K562 (cell line): ENCODE results near the gene SMARCA1.

ENCODE experiments used
- EP300 ChIP-seq: IDR thresholded peaks from 2 replicates; pipeline ENCODE4 v1.6.1; 2012; ENCODE audit warnings: low read length, improper control_type of control experiment
- HNRNPK ChIP-seq: fragments of 200-400 bp; formaldehyde crosslinking; IDR thresholded peaks from one replicate; pipeline ENCODE4 v1.6.1; 2018; ENCODE audit warnings: mild to moderate bottlenecking, low read depth, low read length; ENCODE audit not compliant: poor library complexity, severe bottlenecking
- MEIS2 ChIP-seq: fragments of 450-650 bp; IDR thresholded peaks from 2 replicates; pipeline ENCODE4 v1.6.1; 2014; ENCODE audit warnings: mild to moderate bottlenecking; ENCODE audit not compliant: partially characterized antibody
- RCOR1 ChIP-seq, 2 experiments: IDR thresholded peaks; 2 replicates each; pipeline ENCODE4 v1.6.1; 2012; ENCODE audit warnings: low read depth in 2 of 2, low read length in 2 of 2, borderline replicate concordance in 1 of 2, improper control_type of control experiment in 1 of 2
- RNF2 ChIP-seq: sonication (generic); IDR thresholded peaks from 2 replicates; pipeline ENCODE4 v1.6.1; 2016
- SIN3A ChIP-seq, 2 experiments: fragments of 150-350 bp in 1 of 2; IDR thresholded peaks; 2 replicates each; pipeline ENCODE4 v1.6.1; 2011 to 2016; ENCODE audit warnings: borderline replicate concordance in 2 of 2, low read depth in 2 of 2, low read length in 2 of 2, mild to moderate bottlenecking in 2 of 2, moderate library complexity in 2 of 2; ENCODE audit not compliant: control insufficient read depth in 1 of 2
- SMARCB1 ChIP-seq: IDR thresholded peaks from 2 replicates; pipeline ENCODE4 v1.6.1; 2011; ENCODE audit warnings: improper control_type of control experiment, low read depth; ENCODE audit not compliant: insufficient read length
- SRSF9 ChIP-seq: fragments of 200-400 bp; formaldehyde crosslinking; IDR thresholded peaks from 2 replicates; pipeline ENCODE4 v1.6.1; 2017; ENCODE audit warnings: low read depth, low read length, borderline replicate concordance
- ZNF586 ChIP-seq: fragments of 450-650 bp; formaldehyde crosslinking; conservative IDR thresholded peaks from 2 replicates; pipeline ENCODE4 v1.4.0; 2020; ENCODE audit warnings: mild to moderate bottlenecking, moderate library complexity
- ZNF764 ChIP-seq: fragments of 250-450 bp; sonication (Bioruptor Pico); IDR thresholded peaks from 2 replicates; pipeline ENCODE4 v1.4.0; 2020; ENCODE audit warnings: low read depth, mild to moderate bottlenecking, moderate library complexity

- TF ChIP-seq MEIS2 (no peak), SRSF9 (no peak), SMARCB1 (no peak), RNF2 (no peak), HNRNPK (no peak), RCOR1 (IDR thresholded peaks at IDR 0.05; ENCODE audit: borderline replicate concordance in 1 of 2, low read depth in 2 of 2, low read length in 2 of 2) (no peak), ZNF764 (CRISPR knock-in tag) (no peak), ZNF586 (CRISPR knock-in tag) (no peak), EP300 (no peak), SIN3A (IDR thresholded peaks at IDR 0.05; ENCODE audit: borderline replicate concordance in 2 of 2, control insufficient read depth in 1 of 2, low read depth in 2 of 2, low read length in 2 of 2) (no peak)
Measured at GRCh38 chrX:129553619-129554288, 30.5 kb upstream of the SMARCA1 start.
